ENCODE measurements around the gene SPCS3.

SPCS3 gene

DNA sequence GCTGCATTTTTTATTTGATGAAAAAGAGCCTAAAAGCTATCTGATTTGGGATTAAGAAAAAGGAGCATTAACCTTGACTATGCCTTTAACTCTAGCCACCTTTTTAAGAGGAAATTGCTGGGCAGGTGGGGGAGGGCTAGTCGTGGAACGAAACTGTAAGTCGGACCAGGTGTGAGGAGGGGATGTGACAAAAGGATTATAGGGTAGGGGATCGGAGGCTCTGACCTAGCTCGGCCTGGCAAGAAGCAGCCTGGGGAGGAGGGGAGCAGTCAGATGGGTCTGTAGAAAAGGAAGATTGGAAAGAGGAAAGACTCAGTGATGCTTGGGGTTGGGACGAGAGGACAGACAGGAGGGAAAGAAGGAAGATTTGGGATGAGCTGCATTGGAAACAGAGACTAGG, 21.1 kb upstream of the SPCS3 start:
- H3K9me3 ChIP-seq (ENCODE audit: control insufficient read depth, insufficient read depth, low read depth, low read length): no peaks in the 10 kb centered on the region
- ChIA-PET POLR2A (no interaction called here), CTCF (no interaction called here)
- no peak for TF ChIP-seq ZNF747 (tag by site-specific recombination; IDR thresholded peaks at IDR 0.05)
- TF ChIP-seq ZNF658 (tag by site-specific recombination; IDR thresholded peaks at IDR 0.05): no peak
- no peak for TF ChIP-seq ZNF19 (tag by site-specific recombination; IDR thresholded peaks at IDR 0.05; ENCODE audit: low read depth)
- TF ChIP-seq, protein P1, sequence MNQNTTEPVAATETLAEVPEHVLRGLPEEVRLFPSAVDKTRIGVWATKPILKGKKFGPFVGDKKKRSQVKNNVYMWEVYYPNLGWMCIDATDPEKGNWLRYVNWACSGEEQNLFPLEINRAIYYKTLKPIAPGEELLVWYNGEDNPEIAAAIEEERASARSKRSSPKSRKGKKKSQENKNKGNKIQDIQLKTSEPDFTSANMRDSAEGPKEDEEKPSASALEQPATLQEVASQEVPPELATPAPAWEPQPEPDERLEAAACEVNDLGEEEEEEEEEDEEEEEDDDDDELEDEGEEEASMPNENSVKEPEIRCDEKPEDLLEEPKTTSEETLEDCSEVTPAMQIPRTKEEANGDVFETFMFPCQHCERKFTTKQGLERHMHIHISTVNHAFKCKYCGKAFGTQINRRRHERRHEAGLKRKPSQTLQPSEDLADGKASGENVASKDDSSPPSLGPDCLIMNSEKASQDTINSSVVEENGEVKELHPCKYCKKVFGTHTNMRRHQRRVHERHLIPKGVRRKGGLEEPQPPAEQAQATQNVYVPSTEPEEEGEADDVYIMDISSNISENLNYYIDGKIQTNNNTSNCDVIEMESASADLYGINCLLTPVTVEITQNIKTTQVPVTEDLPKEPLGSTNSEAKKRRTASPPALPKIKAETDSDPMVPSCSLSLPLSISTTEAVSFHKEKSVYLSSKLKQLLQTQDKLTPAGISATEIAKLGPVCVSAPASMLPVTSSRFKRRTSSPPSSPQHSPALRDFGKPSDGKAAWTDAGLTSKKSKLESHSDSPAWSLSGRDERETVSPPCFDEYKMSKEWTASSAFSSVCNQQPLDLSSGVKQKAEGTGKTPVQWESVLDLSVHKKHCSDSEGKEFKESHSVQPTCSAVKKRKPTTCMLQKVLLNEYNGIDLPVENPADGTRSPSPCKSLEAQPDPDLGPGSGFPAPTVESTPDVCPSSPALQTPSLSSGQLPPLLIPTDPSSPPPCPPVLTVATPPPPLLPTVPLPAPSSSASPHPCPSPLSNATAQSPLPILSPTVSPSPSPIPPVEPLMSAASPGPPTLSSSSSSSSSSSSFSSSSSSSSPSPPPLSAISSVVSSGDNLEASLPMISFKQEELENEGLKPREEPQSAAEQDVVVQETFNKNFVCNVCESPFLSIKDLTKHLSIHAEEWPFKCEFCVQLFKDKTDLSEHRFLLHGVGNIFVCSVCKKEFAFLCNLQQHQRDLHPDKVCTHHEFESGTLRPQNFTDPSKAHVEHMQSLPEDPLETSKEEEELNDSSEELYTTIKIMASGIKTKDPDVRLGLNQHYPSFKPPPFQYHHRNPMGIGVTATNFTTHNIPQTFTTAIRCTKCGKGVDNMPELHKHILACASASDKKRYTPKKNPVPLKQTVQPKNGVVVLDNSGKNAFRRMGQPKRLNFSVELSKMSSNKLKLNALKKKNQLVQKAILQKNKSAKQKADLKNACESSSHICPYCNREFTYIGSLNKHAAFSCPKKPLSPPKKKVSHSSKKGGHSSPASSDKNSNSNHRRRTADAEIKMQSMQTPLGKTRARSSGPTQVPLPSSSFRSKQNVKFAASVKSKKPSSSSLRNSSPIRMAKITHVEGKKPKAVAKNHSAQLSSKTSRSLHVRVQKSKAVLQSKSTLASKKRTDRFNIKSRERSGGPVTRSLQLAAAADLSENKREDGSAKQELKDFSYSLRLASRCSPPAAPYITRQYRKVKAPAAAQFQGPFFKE (tag by site-specific recombination; IDR thresholded peaks at IDR 0.05; ENCODE audit: borderline replicate concordance): no peak
- TF ChIP-seq SP7 (tag by site-specific recombination; IDR thresholded peaks at IDR 0.05): no peak
- TF ChIP-seq ZNF561 (tag by site-specific recombination; IDR thresholded peaks at IDR 0.05; ENCODE audit: borderline replicate concordance): no peak
- TF ChIP-seq ZBTB49 (tag by site-specific recombination; IDR thresholded peaks at IDR 0.05; ENCODE audit: low read depth): no peak
- TF ChIP-seq ZNF48 (tag by site-specific recombination; IDR thresholded peaks at IDR 0.05): no peak
- TF ChIP-seq, protein P2, sequence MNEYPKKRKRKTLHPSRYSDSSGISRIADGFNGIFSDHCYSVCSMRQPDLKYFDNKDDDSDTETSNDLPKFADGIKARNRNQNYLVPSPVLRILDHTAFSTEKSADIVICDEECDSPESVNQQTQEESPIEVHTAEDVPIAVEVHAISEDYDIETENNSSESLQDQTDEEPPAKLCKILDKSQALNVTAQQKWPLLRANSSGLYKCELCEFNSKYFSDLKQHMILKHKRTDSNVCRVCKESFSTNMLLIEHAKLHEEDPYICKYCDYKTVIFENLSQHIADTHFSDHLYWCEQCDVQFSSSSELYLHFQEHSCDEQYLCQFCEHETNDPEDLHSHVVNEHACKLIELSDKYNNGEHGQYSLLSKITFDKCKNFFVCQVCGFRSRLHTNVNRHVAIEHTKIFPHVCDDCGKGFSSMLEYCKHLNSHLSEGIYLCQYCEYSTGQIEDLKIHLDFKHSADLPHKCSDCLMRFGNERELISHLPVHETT (tag by site-specific recombination; IDR thresholded peaks at IDR 0.05): no peak
- no peak for TF ChIP-seq HOXC10 (CRISPR knock-in tag; IDR thresholded peaks at IDR 0.05)
- no peak for TF ChIP-seq SCRT2 (tag by site-specific recombination; IDR thresholded peaks at IDR 0.05)
- no peak for TF ChIP-seq ZNF530 (tag by site-specific recombination; IDR thresholded peaks at IDR 0.05; ENCODE audit: low read depth)
- no peak for TF ChIP-seq ZNF274 (IDR thresholded peaks at IDR 0.05; ENCODE audit: low read length)
- TF ChIP-seq ZNF274 (tag by site-specific recombination; IDR thresholded peaks at IDR 0.05; ENCODE audit: borderline replicate concordance): no peak
- no peak for TF ChIP-seq ZNF18 (tag by site-specific recombination; IDR thresholded peaks at IDR 0.05)
- TF ChIP-seq, protein P3, sequence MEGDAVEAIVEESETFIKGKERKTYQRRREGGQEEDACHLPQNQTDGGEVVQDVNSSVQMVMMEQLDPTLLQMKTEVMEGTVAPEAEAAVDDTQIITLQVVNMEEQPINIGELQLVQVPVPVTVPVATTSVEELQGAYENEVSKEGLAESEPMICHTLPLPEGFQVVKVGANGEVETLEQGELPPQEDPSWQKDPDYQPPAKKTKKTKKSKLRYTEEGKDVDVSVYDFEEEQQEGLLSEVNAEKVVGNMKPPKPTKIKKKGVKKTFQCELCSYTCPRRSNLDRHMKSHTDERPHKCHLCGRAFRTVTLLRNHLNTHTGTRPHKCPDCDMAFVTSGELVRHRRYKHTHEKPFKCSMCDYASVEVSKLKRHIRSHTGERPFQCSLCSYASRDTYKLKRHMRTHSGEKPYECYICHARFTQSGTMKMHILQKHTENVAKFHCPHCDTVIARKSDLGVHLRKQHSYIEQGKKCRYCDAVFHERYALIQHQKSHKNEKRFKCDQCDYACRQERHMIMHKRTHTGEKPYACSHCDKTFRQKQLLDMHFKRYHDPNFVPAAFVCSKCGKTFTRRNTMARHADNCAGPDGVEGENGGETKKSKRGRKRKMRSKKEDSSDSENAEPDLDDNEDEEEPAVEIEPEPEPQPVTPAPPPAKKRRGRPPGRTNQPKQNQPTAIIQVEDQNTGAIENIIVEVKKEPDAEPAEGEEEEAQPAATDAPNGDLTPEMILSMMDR (tag by site-specific recombination; IDR thresholded peaks at IDR 0.05): no peak
- TF ChIP-seq ZNF600 (tag by site-specific recombination; IDR thresholded peaks at IDR 0.05): no peak
- no peak for TF ChIP-seq ZNF501 (tag by site-specific recombination; IDR thresholded peaks at IDR 0.05)
- no peak for TF ChIP-seq KLF1 (tag by site-specific recombination; IDR thresholded peaks at IDR 0.05)
- TF ChIP-seq ZNF302 (tag by site-specific recombination; IDR thresholded peaks at IDR 0.05; ENCODE audit: low read depth): no peak
- H3K27ac ChIP-seq (ENCODE audit: extremely low read depth, low read depth, low read length): no peak overlapping the region
- no peaks in the 10 kb centered on the region for H3K36me3 ChIP-seq (ENCODE audit: control insufficient read depth in 2 of 2, insufficient read depth in 1 of 2, low read length in 2 of 2)
- H3K4me1 ChIP-seq (ENCODE audit: control insufficient read depth, insufficient read depth, low read length): no peaks in the 10 kb centered on the region
- H3K4me3 ChIP-seq (ENCODE audit: low read depth, low read length): no peak overlapping the region
